GM18517 (cell line): ENCODE data around the gene SCTR.

Experiments used
- ATAC-seq: cut with Tn5 transposase; IDR thresholded peaks from one replicate; pipeline ENCODE4 v1.9.1; 2021; ENCODE audit warnings: mild to moderate bottlenecking, moderate library complexity; ENCODE audit not compliant: unreplicated experiment

SCTR gene

DNA sequence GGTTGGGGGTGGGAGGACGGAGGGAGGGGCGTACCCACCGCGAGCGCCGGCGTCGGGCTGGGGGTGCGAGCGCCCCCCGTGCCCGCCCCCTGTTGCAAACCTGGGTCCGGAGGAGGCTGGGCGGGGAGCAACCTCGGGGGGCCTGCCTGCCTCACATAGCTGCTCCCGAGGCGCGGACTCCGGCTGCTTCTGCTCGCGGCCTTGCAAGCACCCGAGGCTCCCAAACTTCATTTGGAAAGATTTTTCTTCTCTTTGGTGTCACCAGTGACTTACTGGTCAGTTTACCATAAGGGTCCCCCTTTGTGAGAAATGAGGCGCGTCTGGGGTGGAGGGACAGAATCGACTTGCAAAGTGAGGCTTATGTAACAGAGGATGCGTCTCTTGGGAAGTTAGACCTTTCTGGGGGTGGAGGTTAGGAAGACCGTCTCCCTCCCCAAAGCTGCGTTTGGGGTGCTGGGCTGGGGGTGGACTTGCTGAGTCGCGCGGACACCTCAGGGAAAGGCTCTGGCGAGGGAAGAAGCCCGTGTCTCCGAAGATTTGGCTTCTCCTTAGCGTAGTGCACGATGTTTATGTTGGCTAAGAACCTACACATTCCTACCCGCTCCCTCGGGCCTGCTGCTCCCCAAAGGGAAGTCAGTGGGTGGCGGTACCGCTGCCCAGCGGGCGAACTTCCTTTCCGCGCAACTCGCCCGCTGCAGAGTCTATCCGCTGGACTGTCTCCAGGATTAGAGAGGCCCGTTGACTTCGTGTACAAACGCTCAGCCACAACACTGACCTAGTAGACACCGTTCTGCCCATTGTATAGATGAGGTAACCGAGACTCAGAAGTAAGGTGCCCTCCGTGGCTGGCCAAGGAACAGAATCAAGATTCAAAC is 92.1 kb downstream of the SCTR start:
- ATAC-seq, result no peak

DNA sequence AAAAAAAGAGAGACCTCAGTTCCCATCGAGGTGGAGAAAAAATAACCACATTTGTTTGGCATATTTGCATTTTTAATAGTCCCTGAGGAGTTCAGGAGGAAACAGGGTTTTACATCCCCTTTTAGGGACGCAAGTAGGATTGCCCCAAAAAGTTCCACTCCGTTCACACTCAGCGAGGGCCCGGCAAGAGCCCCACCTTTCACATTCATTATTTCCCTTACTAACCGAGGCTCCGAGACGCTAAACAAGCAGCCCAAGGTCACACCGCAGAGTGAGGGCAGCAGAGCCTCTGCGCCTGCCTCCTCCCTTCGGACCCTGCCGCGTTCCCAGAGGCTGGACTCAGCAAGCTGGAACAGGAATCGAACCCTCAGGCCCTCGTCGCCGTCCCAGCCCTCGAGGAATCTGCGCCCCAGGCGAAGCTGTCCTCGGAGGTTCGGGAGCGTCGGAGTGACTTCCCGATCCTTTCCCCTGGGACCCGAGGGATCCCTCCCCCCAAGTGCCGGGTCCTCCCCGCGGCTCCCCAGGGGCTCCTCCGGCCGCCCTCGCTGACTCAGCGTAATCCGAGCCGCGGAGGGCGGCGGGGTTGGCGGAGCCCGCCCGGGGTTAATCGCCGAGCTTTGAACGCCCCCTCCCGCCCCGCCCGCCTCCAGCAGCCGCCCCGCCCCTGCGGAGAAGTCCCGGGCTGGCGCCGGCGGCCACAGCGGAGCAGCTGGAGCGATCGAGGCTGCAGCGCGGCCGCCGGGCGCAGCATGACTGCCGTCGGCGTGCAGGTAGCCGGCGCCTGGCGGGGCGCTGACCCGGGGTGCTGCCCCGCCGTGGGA is 92.9 kb downstream of the SCTR start, which contains the start of gene TMEM37:
TSS of gene TMEM37 (plus strand) at position 700 of the 821 bp plus-strand sequence. CDS start at position 750, 50 bp downstream.
- peak; percentile 80 for ATAC-seq

- ATAC-seq, result no peak
Measured at GRCh38 chr2:119430023-119430498, 94.2 kb downstream of the SCTR start.

- no peak for ATAC-seq
Measured at GRCh38 chr2:119429225-119429981, 94.9 kb downstream of the SCTR start.

GRCh38 chr2:119428488-119429224 is 95.6 kb downstream of the SCTR start:
- no peak for ATAC-seq

- ATAC-seq, result no peak
Measured at GRCh38 chr2:119427756-119428155, 96.5 kb downstream of the SCTR start.

GRCh38 chr2:119426801-119427395 is 97.4 kb downstream of the SCTR start:
- ATAC-seq, result no peak

- no peak for ATAC-seq
Measured at GRCh38 chr2:119426396-119426675, 97.9 kb downstream of the SCTR start.

GRCh38 chr2:119425620-119426395 is 98.5 kb downstream of the SCTR start:
- no peak for ATAC-seq

GRCh38 chr2:119425119-119425405 is 99.2 kb downstream of the SCTR start:
- no peak for ATAC-seq

DNA sequence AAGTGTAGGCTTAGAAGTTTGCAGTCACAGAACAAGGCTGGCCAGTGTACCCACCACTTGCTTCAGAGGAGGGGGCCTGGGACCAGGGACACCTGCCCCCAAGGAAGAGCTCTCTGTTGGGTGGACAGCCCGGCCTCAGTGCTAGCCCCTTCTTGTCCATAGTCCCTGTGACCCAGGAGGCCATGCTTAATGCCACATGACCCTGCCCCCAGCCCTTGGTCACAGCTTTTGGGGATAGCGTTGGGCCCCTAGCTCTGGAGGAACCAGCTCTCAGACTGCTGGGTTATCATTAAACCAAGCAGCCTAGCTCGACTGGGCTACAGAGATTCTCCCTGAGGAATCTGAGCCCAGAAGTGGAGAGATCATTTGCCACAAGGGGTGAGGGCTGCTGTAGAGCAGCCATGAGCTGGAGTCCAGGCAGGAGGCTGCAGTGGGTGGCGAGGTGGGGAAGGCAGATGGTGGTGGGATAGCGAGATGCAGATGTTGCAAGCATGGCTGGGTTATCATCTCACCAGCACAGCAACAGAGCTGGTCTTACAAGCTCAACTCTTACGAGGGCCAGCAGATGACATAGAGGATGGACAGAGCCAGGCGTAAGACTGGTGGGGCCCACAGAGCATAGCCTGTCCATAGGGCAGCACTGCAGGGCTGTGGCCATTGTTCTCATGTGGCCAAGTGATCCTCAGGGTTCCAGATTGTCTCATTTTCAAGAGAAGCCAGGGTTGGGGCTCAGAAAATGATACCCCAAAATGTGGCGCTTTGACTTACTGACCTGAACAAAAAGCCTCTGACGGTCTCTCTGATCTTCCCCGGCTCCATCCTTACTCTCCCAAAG is 99.8 kb downstream of the SCTR start:
- no peak for ATAC-seq

DNA sequence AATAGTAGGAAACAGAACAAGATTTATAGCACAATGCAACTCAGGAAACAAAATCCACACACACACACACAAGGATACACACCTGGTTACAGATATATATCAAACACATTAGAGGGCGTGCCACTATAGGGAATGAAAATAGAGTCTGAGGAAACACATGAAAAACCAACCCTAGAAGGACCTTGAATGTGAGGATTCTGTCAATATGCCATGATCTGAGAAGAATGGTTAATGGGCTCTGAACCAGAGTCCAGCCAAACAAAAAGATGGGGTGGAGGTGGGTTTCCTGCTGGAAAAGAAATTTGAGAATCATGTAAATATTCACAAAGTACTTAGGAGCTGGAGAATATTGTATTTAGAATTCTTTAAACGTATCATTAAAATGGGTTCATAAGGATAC is 100.5 kb downstream of the SCTR start:
- ATAC-seq, result no peak

- no peak for ATAC-seq
Measured at GRCh38 chr2:119423108-119423444, 101.2 kb downstream of the SCTR start.

DNA sequence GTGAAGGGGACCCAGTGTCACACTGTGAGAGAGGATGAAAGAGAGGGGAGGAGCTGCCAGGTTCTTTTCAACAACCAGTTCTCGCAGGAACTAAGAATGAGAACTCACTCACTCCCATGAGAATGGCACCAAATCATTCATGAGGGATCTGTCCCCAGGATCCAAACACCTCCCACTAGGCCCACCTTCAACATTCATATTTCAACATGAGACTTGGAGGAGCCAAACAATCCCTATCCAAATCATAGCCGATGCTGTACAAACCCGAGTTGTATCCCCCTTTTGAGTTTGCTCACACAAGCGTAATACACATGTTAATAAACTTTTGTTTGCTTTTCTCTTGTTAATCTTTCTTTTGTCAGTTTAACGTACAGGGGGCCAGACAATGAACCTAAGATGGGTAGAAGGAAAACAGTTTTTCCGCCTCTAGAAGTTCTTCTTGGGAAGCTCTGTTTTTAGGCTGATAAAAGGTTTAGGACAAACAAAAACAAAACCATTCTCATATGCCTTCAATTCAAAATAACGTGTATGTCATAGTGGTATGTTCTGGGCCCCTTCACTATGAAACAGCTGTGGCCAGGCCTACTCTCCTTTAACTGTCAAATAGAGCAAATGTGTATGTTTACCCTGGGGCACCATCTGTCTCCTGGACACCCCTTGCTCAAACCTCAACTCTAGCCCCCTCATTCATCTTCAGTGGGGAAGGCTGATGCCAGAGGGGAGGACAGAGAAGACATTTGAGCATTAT is 101.7 kb downstream of the SCTR start:
- no peak for ATAC-seq

DNA sequence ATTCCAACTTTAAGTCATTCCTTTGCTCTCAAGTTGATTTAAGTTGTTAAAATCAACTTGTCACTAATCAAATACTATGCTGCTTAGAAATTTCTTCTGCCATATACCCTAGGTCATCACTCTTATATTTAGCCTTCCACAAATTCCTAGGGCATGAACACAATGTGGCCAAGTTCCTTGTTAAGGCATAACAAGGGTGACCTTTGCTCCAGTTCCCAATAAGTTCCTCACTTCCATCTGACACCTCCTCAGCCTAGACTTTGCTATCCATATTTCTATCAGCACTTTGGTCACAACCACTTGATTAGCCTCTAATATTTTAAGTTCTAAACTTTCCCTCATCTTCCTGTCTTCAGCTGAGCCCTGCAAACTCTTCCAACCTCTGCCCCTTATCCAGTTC is 102.5 kb downstream of the SCTR start:
- no peak for ATAC-seq

GRCh38 chr2:119421304-119421703 is 103.0 kb downstream of the SCTR start:
- no peak for ATAC-seq

- ATAC-seq, result no peak
Measured at GRCh38 chr2:119419803-119420508, 104.3 kb downstream of the SCTR start.

- ATAC-seq, result no peak
Measured at GRCh38 chr2:119419065-119419464, 105.2 kb downstream of the SCTR start.
